Hematopoietic multipotent progenitor cell treated with erythropoietin and hydrocortisone succinate and interleukin-3 and kit ligand, for 15 days (in vitro differentiated cells): Measurements from ENCODE around the gene EVA1A.

Experiments used
- DNase-seq: peaks from one replicate; pipeline ENCODE4 v3.0.0-alpha.2; 2015; ENCODE audit warnings: low spot score

The EVA1A gene

GRCh38 chr2:75541430-75541829 lies 19.3 kb downstream of the EVA1A start:
- no peak for DNase-seq

DNA sequence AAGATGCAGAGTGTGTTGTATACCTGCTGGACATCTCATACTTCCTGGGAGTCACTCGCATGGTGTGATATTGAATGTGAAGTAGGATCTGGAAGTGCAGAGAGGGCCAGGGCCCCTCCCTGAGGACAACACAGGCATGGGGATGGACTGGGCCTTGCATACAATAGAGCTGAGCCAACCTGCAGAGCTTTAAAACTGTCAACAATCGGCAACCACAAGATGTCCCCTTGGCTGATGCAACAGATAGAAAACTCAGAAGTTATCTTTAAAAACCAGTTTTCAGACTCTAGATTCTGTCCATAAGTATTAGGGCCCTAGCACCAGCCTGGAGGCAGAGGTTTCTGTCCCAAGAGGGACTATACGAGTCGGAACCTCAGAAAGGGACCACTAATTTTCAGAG lies 19.7 kb downstream of the EVA1A start:
- no peak for DNase-seq

- no peak for DNase-seq
Observed at GRCh38 chr2:75539955-75540716, 20.6 kb downstream of the EVA1A start.

DNA sequence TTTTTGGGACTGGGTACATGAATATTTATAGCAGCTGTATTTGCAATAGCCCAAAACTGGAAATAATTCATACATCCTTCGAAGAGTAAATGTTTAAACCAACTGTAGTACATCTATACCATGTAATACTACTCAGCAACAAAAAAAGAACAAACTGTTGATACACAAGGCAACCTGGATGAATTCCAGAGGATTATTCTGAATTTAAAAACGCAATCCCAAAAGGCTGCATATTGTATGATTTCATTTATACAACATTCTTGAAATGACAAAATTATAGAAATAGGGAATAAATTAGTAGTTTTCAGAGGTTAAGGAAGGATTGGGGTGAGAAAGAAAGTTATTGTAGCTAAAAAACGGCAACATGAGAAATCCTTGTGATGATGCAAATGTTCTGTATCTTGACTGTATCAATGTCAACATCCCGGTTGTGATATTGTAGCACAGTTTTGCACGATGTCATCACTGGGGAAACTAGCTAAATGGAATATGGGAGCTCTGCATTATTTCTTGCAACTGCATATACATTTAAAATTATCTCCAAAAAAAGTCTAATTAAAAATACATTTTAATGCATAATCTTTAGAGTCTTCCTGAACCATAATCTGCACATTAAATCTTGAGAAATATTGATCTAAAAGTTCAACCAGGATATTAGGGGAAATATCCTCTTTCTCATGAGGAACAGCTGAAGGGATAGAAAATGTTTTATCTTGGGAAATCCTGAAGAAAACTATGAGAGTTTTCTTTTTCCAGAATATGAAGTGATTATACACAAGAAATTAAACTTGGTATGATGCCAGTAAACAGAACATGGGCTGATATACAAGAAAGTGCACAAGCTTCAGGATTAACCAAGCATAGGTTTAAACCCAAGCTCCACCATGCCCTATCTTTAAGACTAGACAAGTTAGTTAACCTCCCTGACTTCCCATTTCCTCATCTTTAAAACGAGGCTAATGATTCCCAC lies 21.9 kb downstream of the EVA1A start:
- no peak for DNase-seq

- DNase-seq: no peak
Observed at GRCh38 chr2:75537658-75538057, 23.1 kb downstream of the EVA1A start.

DNA sequence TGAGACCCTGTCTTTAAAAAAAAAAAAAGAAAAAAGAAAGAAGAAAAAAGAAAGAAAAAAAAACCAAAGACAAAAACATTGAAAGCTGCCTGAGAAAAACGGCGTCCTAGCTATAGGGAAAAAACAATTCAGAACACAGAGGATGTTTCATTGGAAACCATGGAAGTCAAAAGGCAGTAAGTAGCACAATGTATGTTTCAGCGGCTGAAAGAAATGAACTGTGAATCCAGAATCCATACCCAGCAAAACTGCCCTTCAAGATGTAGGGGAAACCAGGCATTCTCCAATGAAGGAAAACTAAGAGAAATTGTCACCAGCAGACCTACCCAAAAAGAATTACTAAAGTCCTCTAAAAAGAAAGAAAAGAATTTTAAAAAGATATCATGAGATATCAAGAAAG lies 27.6 kb downstream of the EVA1A start:
- DNase-seq: no peak

DNA sequence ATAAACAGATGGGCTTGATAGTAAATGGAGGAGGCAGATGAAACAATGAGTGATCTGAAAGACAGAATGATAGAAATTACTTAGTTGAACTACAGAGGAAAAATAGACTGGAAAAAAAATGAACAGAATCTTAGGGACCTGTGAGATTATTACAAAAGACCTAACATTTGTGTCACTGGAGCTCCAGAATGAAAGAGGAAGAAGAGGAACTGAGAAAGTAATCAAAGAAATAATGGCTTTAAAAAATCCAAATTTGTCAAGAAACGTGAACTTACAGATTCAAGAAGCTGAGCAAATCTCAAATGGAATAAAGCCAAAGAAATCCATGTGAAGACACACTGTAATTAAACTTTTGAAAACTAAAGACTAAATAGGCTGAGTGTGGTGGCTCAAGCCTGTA lies 28.3 kb downstream of the EVA1A start:
- DNase-seq: no peak

- no peak for DNase-seq
Observed at GRCh38 chr2:75528221-75528977, 32.3 kb downstream of the EVA1A start.

GRCh38 chr2:75527676-75528075 lies 33.1 kb downstream of the EVA1A start:
- no peak for DNase-seq

DNA sequence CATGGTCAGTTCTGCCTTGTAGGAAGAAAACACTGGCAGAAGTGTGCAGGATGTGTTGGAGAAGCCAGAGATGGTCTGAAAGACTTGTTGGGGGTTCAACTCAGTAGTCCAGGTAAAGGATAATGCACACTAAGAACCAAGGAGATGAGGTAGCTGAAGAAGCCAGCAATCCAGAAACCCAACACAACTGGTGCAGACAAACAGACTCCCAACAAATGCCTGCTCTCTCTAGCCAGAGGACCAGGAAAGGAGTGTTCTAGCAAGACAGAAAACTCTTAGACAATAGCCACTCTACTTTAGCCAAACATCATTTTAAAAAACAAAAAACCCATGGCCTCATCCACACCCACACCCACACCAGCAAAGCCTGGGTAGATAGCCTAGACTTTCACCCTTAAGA lies 33.9 kb downstream of the EVA1A start:
- DNase-seq: no peak

DNA sequence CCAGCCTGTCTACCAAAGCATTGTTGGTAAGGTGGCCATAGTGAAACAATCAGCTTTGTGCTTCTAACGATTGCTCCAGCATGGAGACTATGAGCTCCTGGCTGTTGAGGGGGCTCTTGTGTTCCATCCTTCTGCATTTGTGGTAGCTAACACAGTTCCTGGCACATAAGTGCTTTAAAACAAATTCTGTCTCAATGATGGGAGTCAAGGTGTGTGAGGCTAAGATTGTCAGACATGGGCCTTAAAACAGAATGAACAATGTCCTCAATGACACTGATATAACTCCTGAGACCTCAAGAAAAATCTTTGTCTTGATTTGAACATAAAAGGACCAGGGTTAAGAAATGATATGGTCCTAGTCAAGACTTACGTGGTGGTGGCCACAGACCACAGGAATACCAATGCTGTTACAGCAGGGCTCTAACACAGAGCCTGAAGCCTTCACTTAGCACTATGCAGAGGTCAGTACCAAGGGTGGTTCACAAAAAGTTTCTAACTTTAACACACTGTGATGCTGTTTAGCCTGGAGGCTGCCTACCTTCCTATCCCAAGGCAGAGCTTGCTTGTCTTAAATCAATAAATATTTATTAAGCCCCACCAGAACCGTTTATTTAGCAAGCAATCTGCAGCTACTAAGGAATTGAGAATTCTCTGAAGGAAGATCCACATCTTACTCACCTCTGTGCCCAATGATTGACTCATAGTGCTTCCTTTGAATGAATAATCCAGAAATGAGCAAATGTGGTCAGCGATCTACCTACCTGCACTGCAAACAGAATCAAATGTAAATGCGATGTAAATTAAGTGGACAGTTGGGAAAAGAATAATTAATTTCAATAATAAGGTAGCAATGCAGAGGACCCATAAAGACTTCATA lies 35.1 kb downstream of the EVA1A start:
- DNase-seq: no peak

DNA sequence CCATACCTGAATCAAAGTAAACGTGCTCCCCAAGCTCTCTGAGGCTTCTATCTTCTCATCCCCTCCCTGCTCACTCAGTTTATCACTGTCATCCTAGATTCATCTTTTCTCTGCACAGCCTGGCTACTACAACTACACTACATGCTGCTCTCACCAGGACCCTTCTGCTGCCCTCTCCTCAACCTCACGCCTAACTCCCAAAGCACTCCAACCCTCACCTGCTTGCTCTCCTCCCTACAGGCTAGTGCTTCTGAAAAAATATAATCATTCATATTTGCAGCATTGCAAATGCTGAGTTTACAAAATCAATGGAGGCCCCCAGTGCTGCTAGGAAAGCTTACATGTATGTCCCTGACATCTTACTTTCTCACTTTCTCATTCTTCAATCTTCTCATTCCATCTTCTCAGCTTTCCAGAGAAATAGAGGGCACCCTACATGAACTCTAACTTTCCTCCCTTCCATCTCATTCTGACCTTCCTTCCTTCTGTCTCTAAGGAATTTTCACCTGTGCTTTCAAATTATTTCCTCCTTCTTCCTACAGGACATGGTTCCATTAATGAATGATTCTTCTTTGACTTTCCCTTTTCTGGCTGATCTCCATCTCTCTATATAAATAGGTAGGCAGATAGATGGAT lies 36.3 kb downstream of the EVA1A start:
- DNase-seq: no peak

GRCh38 chr2:75523313-75524275 lies 37.1 kb downstream of the EVA1A start:
- no peak for DNase-seq

DNA sequence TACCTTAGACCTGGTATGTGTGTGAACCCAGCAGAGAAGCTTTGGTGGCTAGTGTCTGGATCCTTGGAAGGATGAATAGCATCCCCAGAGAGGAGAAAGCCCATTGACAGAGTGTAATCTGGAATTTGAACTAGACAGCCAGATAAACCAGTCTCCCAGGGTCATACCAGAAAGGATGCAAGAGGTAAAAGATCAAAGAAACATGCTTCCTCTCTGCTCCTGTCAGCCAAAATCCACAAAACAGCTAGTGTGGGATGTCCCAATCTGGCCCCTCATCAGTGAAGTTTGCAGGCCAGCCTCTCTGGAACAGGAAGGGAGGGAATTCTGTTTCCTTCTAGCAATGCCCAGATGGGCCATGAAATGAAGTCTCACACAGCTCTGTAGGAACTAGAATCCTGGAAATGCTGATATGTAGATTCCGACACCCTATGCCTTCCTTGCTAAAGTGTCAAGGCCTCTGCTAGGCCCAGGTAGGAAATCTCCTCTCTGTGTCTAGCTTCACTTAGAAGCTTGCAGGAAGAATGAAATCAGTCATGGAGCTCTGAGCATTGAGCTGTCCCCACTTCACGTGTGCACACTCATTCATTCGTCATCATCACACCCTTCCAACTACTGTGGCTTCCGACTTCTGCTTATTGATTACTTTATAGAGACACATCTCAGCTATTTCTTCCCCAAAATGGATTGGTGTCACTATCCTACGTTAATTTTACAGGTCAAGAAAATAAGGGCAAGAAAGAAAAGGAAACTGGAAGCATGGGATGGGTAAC lies 38.0 kb downstream of the EVA1A start:
- no peak for DNase-seq

DNA sequence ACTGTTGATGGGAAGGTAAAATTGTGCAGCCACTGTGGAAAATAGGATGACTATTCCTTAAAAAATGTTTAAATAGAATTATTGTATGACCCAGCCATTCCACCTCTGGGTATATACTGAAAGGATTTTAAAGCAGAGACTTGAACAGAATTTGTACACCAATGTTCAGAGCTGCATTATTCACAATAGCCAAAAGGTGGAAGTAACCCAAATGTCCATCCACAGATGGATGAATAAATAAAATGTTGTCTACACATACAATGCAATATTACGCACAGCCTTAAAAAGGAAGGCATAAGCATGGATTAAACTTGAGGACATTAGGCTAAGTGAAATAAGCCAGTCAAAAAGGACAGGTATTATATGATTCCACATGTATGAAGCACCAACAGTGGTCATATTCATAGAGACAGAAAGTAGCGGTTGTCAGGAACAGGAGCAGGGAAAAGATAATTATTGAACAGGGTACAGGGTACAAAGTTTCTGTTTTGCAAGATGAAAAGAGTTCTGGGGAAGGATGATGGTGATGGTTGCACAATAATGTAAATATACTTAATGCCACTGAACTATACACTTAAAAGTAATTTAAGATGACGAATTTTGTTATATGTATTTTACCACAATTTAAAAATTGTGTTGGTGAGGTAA lies 39.4 kb downstream of the EVA1A start:
- no peak for DNase-seq

DNA sequence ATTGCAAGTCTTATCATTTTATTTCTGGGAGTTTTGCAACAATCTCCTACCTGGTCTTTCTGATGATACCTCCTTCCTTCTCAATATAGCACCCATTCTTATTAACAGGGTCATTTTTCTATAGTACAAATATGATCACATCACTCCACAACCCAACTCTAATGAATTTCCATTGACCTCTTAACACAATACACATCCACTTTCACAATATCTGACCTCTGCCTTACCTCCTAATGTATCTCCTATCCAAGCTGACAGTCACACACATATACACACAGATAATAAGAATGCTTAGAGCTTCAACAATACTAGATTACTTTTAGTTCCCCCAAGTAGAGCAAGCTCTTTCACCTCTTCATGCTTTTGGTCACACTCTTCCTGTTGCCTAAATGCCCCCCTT lies 40.9 kb downstream of the EVA1A start:
- DNase-seq: no peak

DNA sequence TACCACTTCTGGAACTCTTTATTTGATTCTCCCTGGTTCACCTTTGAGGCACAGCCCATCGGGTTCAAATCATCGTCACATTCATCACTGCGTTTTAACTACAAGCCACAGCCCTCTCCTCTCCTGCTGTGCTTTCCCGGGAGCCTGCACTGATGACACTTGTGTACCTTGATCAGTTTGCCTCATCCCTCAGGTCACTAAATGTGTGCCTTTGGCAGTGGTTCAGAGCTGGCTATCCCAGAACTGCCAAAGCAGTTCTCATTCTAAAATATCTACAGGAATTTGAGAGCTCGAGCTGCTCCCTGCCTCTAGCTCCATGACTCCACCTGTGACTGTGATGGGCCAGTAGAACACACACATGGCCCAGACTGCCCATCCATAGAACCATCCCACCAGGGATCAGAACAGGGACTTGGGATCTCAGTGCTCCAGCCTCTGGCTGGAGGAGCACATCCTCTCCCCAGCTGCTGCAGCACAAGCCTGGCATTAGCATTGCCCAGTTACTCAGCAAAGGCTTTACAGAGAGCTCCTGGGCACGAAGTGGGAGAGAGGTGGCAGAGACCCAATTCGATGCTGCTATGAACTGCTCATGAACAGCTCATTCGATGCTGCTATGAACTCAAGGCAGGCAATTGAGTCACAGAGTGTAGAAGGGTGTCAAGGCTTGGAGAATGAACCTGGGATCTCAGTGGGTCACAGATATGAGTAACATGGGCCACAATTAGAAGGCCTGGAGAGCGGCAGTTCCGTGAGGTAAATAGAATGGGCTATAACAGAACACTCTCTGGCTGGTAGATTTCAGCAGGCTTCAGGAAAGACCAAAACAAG lies 41.9 kb downstream of the EVA1A start:
- DNase-seq: no peak
